Stomach (tissue), 9 donors: ENCODE data around the gene ATG13. TPM values are rescaled to one million over a fixed set of nuclear protein-coding genes. Genes with fewer than 3 reads are reported as not detected.
"Not testable (repeated sequence)": the region's sequence is repeated elsewhere in the genome, so short reads cannot be mapped to it uniquely, and the experiment has no call there.

Source experiments
- DNase-seq, 2 donors: peaks; one replicate each; pipeline versions ENCODE4 v3.0.0 to v3.0.0-alpha.2; 2013 to 2019
- H3K27ac ChIP-seq, 5 donors: fragments of 200-600 bp in 4 of 5; sonication (generic) in 4 of 5; one replicate each; pipeline ENCODE4 v1.5.1; 2013 to 2019; ENCODE audit warnings: mild to moderate bottlenecking in 1 of 5, moderate library complexity in 1 of 5
- H3K27me3 ChIP-seq, 3 donors: fragments of 200-600 bp; sonication (generic); one replicate each; pipeline ENCODE4 v1.5.1; 2017 to 2019; ENCODE audit warnings: mixed run types in 1 of 3
- H3K36me3 ChIP-seq, 4 donors: fragments of 200-600 bp; sonication (generic); 1 replicate in 3 of 4; 2 replicates in 1 of 4; pipeline ENCODE4 v1.5.1; 2016 to 2019
- H3K4me1 ChIP-seq, 4 donors: fragments of 200-600 bp; sonication (generic); one replicate each; pipeline ENCODE4 v1.5.1; 2016 to 2019
- H3K4me3 ChIP-seq, 4 donors: fragments of 200-600 bp; sonication (generic) in 3 of 4; one replicate each; pipeline ENCODE4 v1.5.1; 2016 to 2019; ENCODE audit warnings: mild to moderate bottlenecking in 1 of 4
- H3K9me3 ChIP-seq, 4 donors: fragments of 200-600 bp; sonication (generic); one replicate each; pipeline ENCODE4 v1.5.1; 2016 to 2019
- EP300 ChIP-seq: sonication (generic); formaldehyde crosslinking; IDR thresholded peaks from one replicate; pipeline ENCODE4 v1.6.1; 2017; ENCODE audit warnings: antibody characterized with exemption
- POLR2A ChIP-seq, 4 donors: fragments of 450-650 bp; IDR thresholded peaks; one replicate each; pipeline ENCODE4 v1.6.1; 2016; ENCODE audit warnings: antibody characterized with exemption in 4 of 4, control low read depth in 2 of 4, mild to moderate bottlenecking in 1 of 4, moderate library complexity in 1 of 4
- POLR2AphosphoS5 ChIP-seq, 3 donors: sonication (generic); formaldehyde crosslinking; IDR thresholded peaks; one replicate each; pipeline ENCODE4 v1.6.1; 2016; ENCODE audit warnings: antibody characterized with exemption in 3 of 3
- WGBS, 5 donors: extraction: QIAGEN DNeasy Blood & Tissue Kit in 3 of 5; methylation state at CpG; one replicate each; pipeline versions ENCODE4 v1.1.5 to v1.1.7; 2013 to 2018; 5-methylcytosine and 5-hydroxymethylcytosine counted together
- intact Hi-C: fragments of 100-400 bp; cut with DNase I; formaldehyde crosslinking; loops from one replicate; pipeline ENCODE4 v1.15.1; 2023; ENCODE audit warnings: low total_unique reads
- polyA plus RNA-seq, 3 donors: library from polyadenylated mRNA; stranded (reverse); fragments of 200-250 nt; gene quantifications; one replicate each; pipeline ENCODE4 v1.2.3, GENCODE V29; 2013
- total RNA-seq, 5 donors: library from RNA; depleted of rRNA; stranded (reverse); fragments of >200 nt; gene quantifications; one replicate each; pipeline versions ENCODE4 v1.1.0 to v1.2.3, GENCODE V29; 2014 to 2016
- TF ChIP-seq, protein P1 (sequence below), 7 experiments: fragments of 450-650 bp in 4 of 7; fragments of 200-600 bp in 3 of 7; sonication (generic) in 3 of 7; IDR thresholded peaks; one replicate each; pipeline ENCODE4 v1.5.1; 2016 to 2019; ENCODE audit warnings: antibody characterized with exemption in 7 of 7, control low read depth in 2 of 7, mild to moderate bottlenecking in 1 of 7
- donor health status: healthy with polysubstance abuse.
- donor health status: Bipolar disorder and iron deficiency.
- donor health status: healthy.

Gene ATG13
- total and polyA plus RNA-seq, 8 donors, result 17.3 to 286 (median 104) TPM

DNA sequence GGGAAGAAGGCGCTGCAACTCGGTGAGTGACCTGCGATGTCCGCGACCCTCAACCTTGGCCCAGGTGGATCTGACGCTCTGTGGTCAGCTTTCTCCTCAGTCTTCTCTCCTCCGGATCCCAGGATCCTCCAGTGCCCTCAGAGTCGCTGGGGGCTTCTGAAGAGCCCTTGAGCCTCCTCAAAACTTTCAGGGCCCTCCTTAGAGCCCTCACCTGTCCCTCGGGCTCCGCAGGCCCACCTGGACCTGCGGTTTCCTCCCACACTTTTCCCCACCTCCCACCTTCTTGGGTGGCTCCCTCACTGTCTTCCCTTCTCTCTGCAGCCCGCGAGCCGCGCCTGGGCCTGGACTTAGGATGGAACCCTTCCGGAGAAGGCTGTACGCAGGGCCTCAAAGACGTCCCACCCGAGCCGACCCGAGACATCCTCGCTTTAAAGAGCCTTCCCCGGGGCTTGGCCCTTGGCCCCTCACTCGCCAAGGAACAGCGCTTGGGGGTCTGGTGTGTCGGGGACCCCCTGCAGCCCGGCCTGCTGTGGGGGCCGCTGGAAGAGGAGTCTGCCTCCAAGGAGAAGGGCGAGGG lies 83.8 kb downstream of the ATG13 start:
- H3K4me3 ChIP-seq, result peak overlapping the region; percentile 82 to 100 (median 94)
- H3K36me3 ChIP-seq, result peaks cover 38 to 58% (median 53%) of the 10 kb centered on the region in 4 donors
- WGBS, 5 donors, result 1% methylated on average over 28 to 29 of the region's 29 CpGs
- no peak for DNase-seq
- peak overlapping the region; percentile 86 to 95 (median 92) for H3K27ac ChIP-seq
- H3K9me3 ChIP-seq, result no peaks in the 10 kb centered on the region
- H3K27me3 ChIP-seq, result no peaks in the 10 kb centered on the region
- peaks cover 51 to 61% (median 58%) of the 10 kb centered on the region in 4 donors for H3K4me1 ChIP-seq
- intact Hi-C loops, result no loop called here
- TF ChIP-seq POLR2A (IDR thresholded peaks at IDR 0.05), result no peak
- TF ChIP-seq, protein P1, sequence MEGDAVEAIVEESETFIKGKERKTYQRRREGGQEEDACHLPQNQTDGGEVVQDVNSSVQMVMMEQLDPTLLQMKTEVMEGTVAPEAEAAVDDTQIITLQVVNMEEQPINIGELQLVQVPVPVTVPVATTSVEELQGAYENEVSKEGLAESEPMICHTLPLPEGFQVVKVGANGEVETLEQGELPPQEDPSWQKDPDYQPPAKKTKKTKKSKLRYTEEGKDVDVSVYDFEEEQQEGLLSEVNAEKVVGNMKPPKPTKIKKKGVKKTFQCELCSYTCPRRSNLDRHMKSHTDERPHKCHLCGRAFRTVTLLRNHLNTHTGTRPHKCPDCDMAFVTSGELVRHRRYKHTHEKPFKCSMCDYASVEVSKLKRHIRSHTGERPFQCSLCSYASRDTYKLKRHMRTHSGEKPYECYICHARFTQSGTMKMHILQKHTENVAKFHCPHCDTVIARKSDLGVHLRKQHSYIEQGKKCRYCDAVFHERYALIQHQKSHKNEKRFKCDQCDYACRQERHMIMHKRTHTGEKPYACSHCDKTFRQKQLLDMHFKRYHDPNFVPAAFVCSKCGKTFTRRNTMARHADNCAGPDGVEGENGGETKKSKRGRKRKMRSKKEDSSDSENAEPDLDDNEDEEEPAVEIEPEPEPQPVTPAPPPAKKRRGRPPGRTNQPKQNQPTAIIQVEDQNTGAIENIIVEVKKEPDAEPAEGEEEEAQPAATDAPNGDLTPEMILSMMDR (IDR thresholded peaks at IDR 0.05), result no peak
- TF ChIP-seq POLR2AphosphoS5 (IDR thresholded peaks at IDR 0.05), result no peak
- no peak for TF ChIP-seq EP300

DNA sequence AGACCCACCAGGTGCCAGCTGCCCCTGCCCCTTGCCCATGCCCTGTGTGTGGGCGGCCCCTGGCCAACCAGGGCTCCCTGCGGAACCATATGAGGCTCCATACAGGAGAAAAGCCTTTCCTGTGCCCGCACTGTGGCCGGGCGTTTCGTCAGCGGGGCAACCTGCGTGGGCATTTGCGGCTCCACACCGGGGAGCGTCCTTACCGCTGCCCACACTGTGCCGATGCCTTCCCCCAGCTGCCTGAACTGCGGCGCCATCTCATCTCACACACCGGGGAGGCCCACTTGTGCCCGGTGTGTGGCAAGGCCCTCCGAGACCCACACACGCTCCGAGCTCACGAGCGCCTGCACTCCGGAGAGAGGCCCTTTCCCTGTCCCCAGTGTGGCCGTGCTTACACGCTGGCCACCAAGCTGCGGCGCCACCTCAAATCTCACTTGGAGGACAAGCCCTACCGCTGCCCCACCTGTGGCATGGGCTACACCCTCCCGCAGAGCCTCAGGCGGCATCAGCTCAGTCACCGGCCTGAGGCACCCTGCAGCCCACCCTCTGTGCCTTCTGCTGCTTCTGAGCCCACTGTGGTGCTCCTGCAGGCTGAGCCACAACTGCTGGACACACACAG lies 87.8 kb downstream of the ATG13 start:
- Histone ChIP-seq H3K36me3 (peaks cover 45 to 69% (median 68%) of the 10 kb centered on the region in 4 donors), H3K27me3 (no peaks in the 10 kb centered on the region), H3K4me1 (peaks cover 15 to 23% (median 21%) of the 10 kb centered on the region in 4 donors), H3K27ac (no peak overlapping the region), H3K9me3 (no peaks in the 10 kb centered on the region), H3K4me3 (no peak overlapping the region)
- intact Hi-C loops, result no loop called here
- 94 to 100% (median 96%) methylated on average over 1 to 31 of the region's 31 CpGs for WGBS, 5 donors
- TF ChIP-seq POLR2AphosphoS5 (IDR thresholded peaks at IDR 0.05) (no peak), POLR2A (IDR thresholded peaks at IDR 0.05) (no peak), EP300 (no peak)
- TF ChIP-seq, protein P1 (IDR thresholded peaks at IDR 0.05), result no peak
- DNase-seq, result no peak

DNA sequence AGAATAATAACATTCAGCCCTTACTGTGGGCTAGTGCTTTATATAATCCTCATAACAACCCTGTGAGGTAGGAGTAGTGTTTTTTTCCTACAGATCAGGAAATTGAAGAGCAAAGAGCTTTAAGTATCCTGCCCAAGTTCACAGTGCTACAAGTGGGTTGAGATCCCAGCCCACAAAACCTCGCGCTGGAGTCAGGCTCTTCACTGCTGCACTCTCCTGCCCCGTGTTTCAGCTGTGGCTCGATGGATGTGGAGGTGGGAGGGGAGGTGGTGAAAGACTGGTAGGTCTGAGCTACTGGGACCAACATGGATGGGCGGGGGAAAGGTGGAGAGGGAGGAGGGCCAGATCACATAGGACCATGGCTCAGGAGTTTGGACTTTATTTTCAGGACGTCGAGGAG lies 89.5 kb downstream of the ATG13 start:
- TF ChIP-seq, protein P1 (IDR thresholded peaks at IDR 0.05), result no peak
- TF ChIP-seq POLR2AphosphoS5 (IDR thresholded peaks at IDR 0.05) (no peak), POLR2A (IDR thresholded peaks at IDR 0.05) (no peak), EP300 (no peak)
- WGBS, 5 donors, result 86 to 93% (median 91%) methylated on average over 7 of the region's 7 CpGs
- Histone ChIP-seq H3K9me3 (no peaks in the 10 kb centered on the region), H3K27ac (no peak overlapping the region), H3K27me3 (no peaks in the 10 kb centered on the region), H3K36me3 (peaks cover 44 to 68% (median 68%) of the 10 kb centered on the region in 4 donors), H3K4me3 (no peak overlapping the region), H3K4me1 (peaks cover 8 to 20% (median 15%) of the 10 kb centered on the region in 4 donors)
- intact Hi-C loops, result no loop called here
- DNase-seq, result no peak

DNA sequence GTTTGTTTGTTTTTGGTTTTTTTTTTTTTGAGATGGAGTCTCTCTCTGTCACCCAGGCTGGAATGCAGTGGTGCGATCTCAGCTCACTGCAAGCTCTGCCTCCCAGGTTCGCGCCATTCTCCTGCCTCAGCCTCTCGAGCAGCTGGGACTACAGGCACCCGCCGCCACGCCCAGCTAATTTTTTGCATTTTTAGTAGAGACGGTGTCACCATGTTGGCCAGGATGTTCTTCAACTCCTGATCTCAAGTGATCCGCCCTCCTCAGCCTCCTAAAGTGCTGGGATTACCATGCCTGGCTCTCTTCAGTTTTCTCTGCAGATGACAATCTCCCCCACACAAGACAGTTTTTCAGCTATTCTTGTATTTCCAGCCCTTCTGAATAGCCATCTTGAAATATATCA lies 92.0 kb downstream of the ATG13 start:
- H3K27me3 ChIP-seq, H3K27ac ChIP-seq, H3K4me3 ChIP-seq, H3K4me1 ChIP-seq, DNase-seq, H3K9me3 ChIP-seq, intact Hi-C loops: not testable (repeated sequence)
- 91 to 97% (median 92%) methylated on average over 9 of the region's 9 CpGs for WGBS, 5 donors
- peaks cover 26 to 44% (median 43%) of the 10 kb centered on the region in 4 donors for H3K36me3 ChIP-seq

DNA sequence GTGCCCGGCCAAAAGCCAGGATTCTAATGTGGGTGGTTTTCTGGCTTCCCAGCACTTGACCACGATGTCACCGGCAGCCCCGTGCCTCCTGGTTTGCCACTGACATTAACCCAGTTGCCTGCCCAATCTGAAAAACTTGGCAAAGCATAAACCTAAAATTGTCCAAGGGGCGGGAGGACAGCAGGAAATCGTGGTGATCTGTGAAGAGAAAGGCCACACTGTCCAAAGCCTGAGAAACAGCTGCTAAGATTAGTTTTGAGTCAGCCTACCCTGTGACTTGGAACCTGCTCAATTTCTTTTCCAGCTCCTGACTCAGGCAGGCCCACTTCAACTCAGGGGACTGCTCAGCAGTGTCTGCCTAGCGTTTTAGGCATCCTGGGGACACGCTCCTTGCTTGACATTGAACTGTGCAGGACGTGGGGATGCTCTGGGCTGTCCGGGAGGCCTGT lies 93.5 kb downstream of the ATG13 start:
- H3K9me3 ChIP-seq, result no peaks in the 10 kb centered on the region
- no peaks in the 10 kb centered on the region for H3K27me3 ChIP-seq
- DNase-seq, result peak in 1 of 2 donors; percentile 27
- peak in 1 of 3 donors; percentile 57 for TF ChIP-seq POLR2AphosphoS5 (IDR thresholded peaks at IDR 0.05)
- TF ChIP-seq, protein P1 (IDR thresholded peaks at IDR 0.05), result no peak
- intact Hi-C loops, result no loop called here
- H3K36me3 ChIP-seq, result peaks cover 11 to 29% (median 28%) of the 10 kb centered on the region in 4 donors
- peak overlapping the region; percentile 8 to 81 (median 75) for H3K27ac ChIP-seq
- no peak overlapping the region for H3K4me3 ChIP-seq
- WGBS, 5 donors, result 57 to 76% (median 72%) methylated on average over 10 of the region's 10 CpGs
- peaks cover 0 to 5% (median 2%) of the 10 kb centered on the region in 4 donors for H3K4me1 ChIP-seq
